Measurements from ENCODE around the gene COL8A2.

COL8A2 gene

GRCh38 chr1:36085126-36085525 is 39.9 kb downstream of the COL8A2 start:
- H3K36me3 ChIP-seq (ENCODE audit: control insufficient read depth, insufficient read depth, low read length) = no peaks in the 10 kb centered on the region
- no peak overlapping the region for H3K4me3 ChIP-seq (replicated peaks; ENCODE audit: low read depth, low read length)
- no peaks in the 10 kb centered on the region for H3K27me3 ChIP-seq (replicated peaks; ENCODE audit: control insufficient read depth, insufficient read depth, low read length)
- TF ChIP-seq CTCF (IDR thresholded peaks at IDR 0.05; ENCODE audit: insufficient read depth, low read length, poor library complexity, severe bottlenecking) = no peak
- no peak for DNase-seq (ENCODE audit: extremely low read depth, insufficient read length)

GRCh38 chr1:36084497-36085115 is 40.4 kb downstream of the COL8A2 start:
- H3K4me3 ChIP-seq (replicated peaks; ENCODE audit: low read depth, low read length) = peak overlapping the region; percentile 56
- DNase-seq (ENCODE audit: extremely low read depth, insufficient read length) = no peak
- TF ChIP-seq CTCF (IDR thresholded peaks at IDR 0.05; ENCODE audit: insufficient read depth, low read length, poor library complexity, severe bottlenecking) = no peak
- no peaks in the 10 kb centered on the region for H3K27me3 ChIP-seq (replicated peaks; ENCODE audit: control insufficient read depth, insufficient read depth, low read length)
- no peaks in the 10 kb centered on the region for H3K36me3 ChIP-seq (ENCODE audit: control insufficient read depth, insufficient read depth, low read length)

GRCh38 chr1:36083635-36084496 is 41.2 kb downstream of the COL8A2 start, which contains the start of gene TEKT2:
TSS of gene TEKT2 (plus strand) at chr1:36084094. CDS start at chr1:36084922, 828 bp downstream.
- Histone ChIP-seq H3K36me3 (ENCODE audit: control insufficient read depth, insufficient read depth, low read length) (no peaks in the 10 kb centered on the region), H3K4me3 (replicated peaks; ENCODE audit: low read depth, low read length) (peak within 1 kb of the TSS; percentile 56), H3K27me3 (replicated peaks; ENCODE audit: control insufficient read depth, insufficient read depth, low read length) (no peaks in the 10 kb centered on the region)
- no peak for DNase-seq (ENCODE audit: extremely low read depth, insufficient read length)
- TF ChIP-seq CTCF (IDR thresholded peaks at IDR 0.05; ENCODE audit: insufficient read depth, low read length, poor library complexity, severe bottlenecking) = no peak

GRCh38 chr1:36083219-36083618 is 41.8 kb downstream of the COL8A2 start:
- no peak overlapping the region for H3K4me3 ChIP-seq (replicated peaks; ENCODE audit: low read depth, low read length)
- no peak for DNase-seq (ENCODE audit: extremely low read depth, insufficient read length)
- no peaks in the 10 kb centered on the region for H3K36me3 ChIP-seq (ENCODE audit: control insufficient read depth, insufficient read depth, low read length)
- no peak for TF ChIP-seq CTCF (IDR thresholded peaks at IDR 0.05; ENCODE audit: insufficient read depth, low read length, poor library complexity, severe bottlenecking)
- H3K27me3 ChIP-seq (replicated peaks; ENCODE audit: control insufficient read depth, insufficient read depth, low read length) = no peaks in the 10 kb centered on the region

GRCh38 chr1:36081926-36082485 is 43.0 kb downstream of the COL8A2 start:
- no peaks in the 10 kb centered on the region for H3K27me3 ChIP-seq (replicated peaks; ENCODE audit: control insufficient read depth, insufficient read depth, low read length)
- no peak overlapping the region for H3K4me3 ChIP-seq (replicated peaks; ENCODE audit: low read depth, low read length)
- H3K36me3 ChIP-seq (ENCODE audit: control insufficient read depth, insufficient read depth, low read length) = no peaks in the 10 kb centered on the region
- no peak for DNase-seq (ENCODE audit: extremely low read depth, insufficient read length)
- no peak for TF ChIP-seq CTCF (IDR thresholded peaks at IDR 0.05; ENCODE audit: insufficient read depth, low read length, poor library complexity, severe bottlenecking)

Measured in GM06990 (cell line).